Epithelial cell of prostate (primary cell): ENCODE results near the gene TRIM69.
"Not testable (repeated sequence)": the region's sequence is repeated elsewhere in the genome, so short reads cannot be mapped to it uniquely, and the experiment has no call there.

Experiments used
- DNase-seq: peaks from one replicate; pipeline ENCODE4 v3.0.0-alpha.2; 2011; ENCODE audit warnings: low read depth, low spot score
- H3K27ac ChIP-seq: fragments of 450-650 bp; 2 replicates; pipeline ENCODE4 v1.5.1; 2017; ENCODE audit warnings: mild to moderate bottlenecking

Gene TRIM69

GRCh38 chr15:44735482-44736180 lies 697 bp upstream of the TRIM69 start:
- no peak for DNase-seq
- no peak overlapping the region for H3K27ac ChIP-seq

- DNase-seq, result no peak
- H3K27ac ChIP-seq, result no peak overlapping the region
These were observed 2.1 kb downstream of the TRIM69 start for GRCh38 chr15:44738340-44738984.

- not testable (repeated sequence) for H3K27ac ChIP-seq, DNase-seq
These were observed 3.0 kb downstream of the TRIM69 start for GRCh38 chr15:44739222-44739847.

- not testable (repeated sequence) for DNase-seq, H3K27ac ChIP-seq
These were observed 7.1 kb downstream of the TRIM69 start for GRCh38 chr15:44743454-44743853.

- no peak for DNase-seq
- H3K27ac ChIP-seq, result no peak overlapping the region
These were observed 17.0 kb downstream of the TRIM69 start for GRCh38 chr15:44753345-44753744.

- no peak overlapping the region for H3K27ac ChIP-seq
These were observed 26.9 kb downstream of the TRIM69 start for GRCh38 chr15:44763187-44763586.

GRCh38 chr15:44763848-44764247 lies 27.5 kb downstream of the TRIM69 start:
- no peak overlapping the region for H3K27ac ChIP-seq
- DNase-seq, result no peak

More at GRCh38 chr15:44763187-44763586, 26.9 kb downstream of the TRIM69 start:
- DNase-seq, result no peak

GRCh38 chr15:44765036-44765435 lies 28.7 kb downstream of the TRIM69 start:
- no peak for DNase-seq
- no peak overlapping the region for H3K27ac ChIP-seq

GRCh38 chr15:44769521-44769920 lies 33.2 kb downstream of the TRIM69 start:
- no peak overlapping the region for H3K27ac ChIP-seq
- DNase-seq, result no peak

GRCh38 chr15:44770715-44771114 lies 34.4 kb downstream of the TRIM69 start:
- not testable (repeated sequence) for H3K27ac ChIP-seq, DNase-seq

- no peak overlapping the region for H3K27ac ChIP-seq
- no peak for DNase-seq
These were observed 39.6 kb downstream of the TRIM69 start for GRCh38 chr15:44775953-44776352.

- no peak for DNase-seq
- no peak overlapping the region for H3K27ac ChIP-seq
These were observed 43.4 kb downstream of the TRIM69 start for GRCh38 chr15:44779761-44780160.

- no peak for DNase-seq
These were observed 44.3 kb downstream of the TRIM69 start for GRCh38 chr15:44780608-44781007.

GRCh38 chr15:44781128-44781810 lies 44.9 kb downstream of the TRIM69 start:
- no peak for DNase-seq
- no peak overlapping the region for H3K27ac ChIP-seq

More at GRCh38 chr15:44780608-44781007, 44.3 kb downstream of the TRIM69 start:
- H3K27ac ChIP-seq, result no peak overlapping the region

GRCh38 chr15:44782516-44782915 lies 46.2 kb downstream of the TRIM69 start:
- no peak for DNase-seq
- H3K27ac ChIP-seq, result no peak overlapping the region

- DNase-seq, result not testable (repeated sequence)
- peak overlapping the region; percentile 57 for H3K27ac ChIP-seq
These were observed 48.6 kb downstream of the TRIM69 start for GRCh38 chr15:44784918-44785274.

GRCh38 chr15:44788748-44789147 lies 52.4 kb downstream of the TRIM69 start:
- no peak for DNase-seq
- H3K27ac ChIP-seq, result no peak overlapping the region

GRCh38 chr15:44790215-44790614 lies 53.9 kb downstream of the TRIM69 start:
- no peak overlapping the region for H3K27ac ChIP-seq
- DNase-seq, result no peak

- H3K27ac ChIP-seq, result no peak overlapping the region
- DNase-seq, result no peak
These were observed 54.3 kb downstream of the TRIM69 start for GRCh38 chr15:44790656-44791055.

- H3K27ac ChIP-seq, result no peak overlapping the region
- DNase-seq, result no peak
These were observed 56.4 kb downstream of the TRIM69 start for GRCh38 chr15:44792715-44793114.

GRCh38 chr15:44794072-44794471 lies 57.7 kb downstream of the TRIM69 start:
- H3K27ac ChIP-seq, result no peak overlapping the region
- no peak for DNase-seq
